ENCODE measurements around the gene RASGEF1C.

- no peak for TF ChIP-seq CTCF (IDR thresholded peaks at IDR 0.05)
- TF ChIP-seq EZH2 (IDR thresholded peaks at IDR 0.05) = no peak
Measured at GRCh38 chr5:180119031-180119902, 89.7 kb downstream of the RASGEF1C start.
